Stomach (tissue), 4 donors: Measurements from ENCODE around the gene BRPF1.

Source experiments
- POLR2AphosphoS5 ChIP-seq, 3 donors: sonication (generic); formaldehyde crosslinking; IDR thresholded peaks; one replicate each; pipeline ENCODE4 v1.6.1; 2016; ENCODE audit warnings: antibody characterized with exemption in 3 of 3
- TF ChIP-seq, protein P1 (sequence below), 7 experiments: fragments of 450-650 bp in 4 of 7; fragments of 200-600 bp in 3 of 7; sonication (generic) in 3 of 7; IDR thresholded peaks; one replicate each; pipeline ENCODE4 v1.5.1; 2016 to 2019; ENCODE audit warnings: antibody characterized with exemption in 7 of 7, control low read depth in 2 of 7, mild to moderate bottlenecking in 1 of 7

DNA sequence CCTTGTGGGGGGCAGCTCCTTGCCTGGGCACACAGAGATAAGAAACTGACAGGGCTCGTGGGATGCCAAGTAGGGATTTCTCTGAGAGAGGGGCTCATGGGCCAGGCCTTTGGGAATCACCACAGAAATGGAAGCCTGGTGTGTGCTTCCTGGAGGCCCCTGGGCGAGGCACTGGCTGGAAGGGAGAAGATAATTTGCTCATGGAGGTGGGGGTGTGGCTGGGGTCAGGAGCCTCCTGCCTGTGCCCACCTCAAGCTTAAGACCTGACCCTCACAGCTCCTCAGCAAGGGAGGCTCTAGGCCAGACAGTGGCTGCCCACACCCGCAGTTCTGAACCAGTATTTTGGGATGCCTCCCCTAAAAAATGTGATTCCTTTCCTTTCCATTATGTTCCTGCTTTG is 44.8 kb upstream of the BRPF1 start:
- no peak for TF ChIP-seq POLR2AphosphoS5 (IDR thresholded peaks at IDR 0.05)
- TF ChIP-seq, protein P1, sequence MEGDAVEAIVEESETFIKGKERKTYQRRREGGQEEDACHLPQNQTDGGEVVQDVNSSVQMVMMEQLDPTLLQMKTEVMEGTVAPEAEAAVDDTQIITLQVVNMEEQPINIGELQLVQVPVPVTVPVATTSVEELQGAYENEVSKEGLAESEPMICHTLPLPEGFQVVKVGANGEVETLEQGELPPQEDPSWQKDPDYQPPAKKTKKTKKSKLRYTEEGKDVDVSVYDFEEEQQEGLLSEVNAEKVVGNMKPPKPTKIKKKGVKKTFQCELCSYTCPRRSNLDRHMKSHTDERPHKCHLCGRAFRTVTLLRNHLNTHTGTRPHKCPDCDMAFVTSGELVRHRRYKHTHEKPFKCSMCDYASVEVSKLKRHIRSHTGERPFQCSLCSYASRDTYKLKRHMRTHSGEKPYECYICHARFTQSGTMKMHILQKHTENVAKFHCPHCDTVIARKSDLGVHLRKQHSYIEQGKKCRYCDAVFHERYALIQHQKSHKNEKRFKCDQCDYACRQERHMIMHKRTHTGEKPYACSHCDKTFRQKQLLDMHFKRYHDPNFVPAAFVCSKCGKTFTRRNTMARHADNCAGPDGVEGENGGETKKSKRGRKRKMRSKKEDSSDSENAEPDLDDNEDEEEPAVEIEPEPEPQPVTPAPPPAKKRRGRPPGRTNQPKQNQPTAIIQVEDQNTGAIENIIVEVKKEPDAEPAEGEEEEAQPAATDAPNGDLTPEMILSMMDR (IDR thresholded peaks at IDR 0.05) = no peak
